ENCODE data around the gene DDX3X. TPM values are rescaled to one million over a fixed set of nuclear protein-coding genes. Genes with fewer than 3 reads are reported as not detected.
"Not testable (repeated sequence)": the region's sequence is repeated elsewhere in the genome, so short reads cannot be mapped to it uniquely, and the experiment has no call there.

Gene DDX3X
- total RNA-seq, 1 donor from 2014 or later = 234 TPM

DNA sequence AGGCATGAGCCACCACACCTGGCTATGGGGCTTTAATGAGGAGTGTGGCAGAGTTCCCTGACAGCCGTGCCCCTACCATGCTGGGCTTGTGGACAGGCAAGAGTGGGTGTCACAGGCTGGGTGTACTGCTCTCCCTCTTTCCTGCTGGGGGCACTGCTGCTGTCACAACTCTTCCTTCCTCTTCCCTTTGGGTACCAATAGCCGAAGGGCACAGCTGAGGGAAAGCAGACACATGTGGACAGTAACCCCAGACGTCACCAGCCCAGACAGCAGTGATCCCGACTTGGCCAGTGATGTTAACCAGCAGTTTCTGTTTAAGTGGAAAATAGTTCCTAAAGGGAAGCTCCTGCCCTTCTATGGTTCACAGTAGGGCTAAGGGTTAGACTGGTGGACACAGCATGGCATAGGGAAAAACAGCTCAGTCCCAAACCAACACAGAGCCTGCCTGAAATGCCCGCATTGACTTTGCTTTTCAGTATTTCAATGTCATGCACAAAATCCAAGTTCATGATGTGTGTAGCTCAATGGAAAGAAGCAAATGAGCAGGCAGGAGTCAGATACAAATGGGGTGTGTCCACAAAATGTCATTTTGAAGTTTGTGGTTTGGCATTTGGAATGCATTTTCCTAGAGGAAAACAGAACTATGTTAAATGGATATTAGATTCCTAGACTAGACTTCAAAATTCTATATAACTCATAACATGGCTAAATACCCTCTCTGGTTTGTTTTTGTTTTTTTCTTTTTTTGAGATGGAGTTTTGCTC is 24.9 kb upstream of the DDX3X start:
- intact Hi-C loops (cut with DNase I) = no loop called here
- Histone ChIP-seq H3K9me3 (no peaks in the 10 kb centered on the region), H3K27ac (no peak overlapping the region), H3K4me3 (no peak overlapping the region), H3K27me3 (no peaks in the 10 kb centered on the region), H3K4me1 (no peaks in the 10 kb centered on the region), H3K36me3 (no peaks in the 10 kb centered on the region)
- no peak for DNase-seq
- TF ChIP-seq, protein P1, sequence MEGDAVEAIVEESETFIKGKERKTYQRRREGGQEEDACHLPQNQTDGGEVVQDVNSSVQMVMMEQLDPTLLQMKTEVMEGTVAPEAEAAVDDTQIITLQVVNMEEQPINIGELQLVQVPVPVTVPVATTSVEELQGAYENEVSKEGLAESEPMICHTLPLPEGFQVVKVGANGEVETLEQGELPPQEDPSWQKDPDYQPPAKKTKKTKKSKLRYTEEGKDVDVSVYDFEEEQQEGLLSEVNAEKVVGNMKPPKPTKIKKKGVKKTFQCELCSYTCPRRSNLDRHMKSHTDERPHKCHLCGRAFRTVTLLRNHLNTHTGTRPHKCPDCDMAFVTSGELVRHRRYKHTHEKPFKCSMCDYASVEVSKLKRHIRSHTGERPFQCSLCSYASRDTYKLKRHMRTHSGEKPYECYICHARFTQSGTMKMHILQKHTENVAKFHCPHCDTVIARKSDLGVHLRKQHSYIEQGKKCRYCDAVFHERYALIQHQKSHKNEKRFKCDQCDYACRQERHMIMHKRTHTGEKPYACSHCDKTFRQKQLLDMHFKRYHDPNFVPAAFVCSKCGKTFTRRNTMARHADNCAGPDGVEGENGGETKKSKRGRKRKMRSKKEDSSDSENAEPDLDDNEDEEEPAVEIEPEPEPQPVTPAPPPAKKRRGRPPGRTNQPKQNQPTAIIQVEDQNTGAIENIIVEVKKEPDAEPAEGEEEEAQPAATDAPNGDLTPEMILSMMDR (IDR thresholded peaks at IDR 0.05) = no peak
- ATAC-seq = peak; percentile 84

DNA sequence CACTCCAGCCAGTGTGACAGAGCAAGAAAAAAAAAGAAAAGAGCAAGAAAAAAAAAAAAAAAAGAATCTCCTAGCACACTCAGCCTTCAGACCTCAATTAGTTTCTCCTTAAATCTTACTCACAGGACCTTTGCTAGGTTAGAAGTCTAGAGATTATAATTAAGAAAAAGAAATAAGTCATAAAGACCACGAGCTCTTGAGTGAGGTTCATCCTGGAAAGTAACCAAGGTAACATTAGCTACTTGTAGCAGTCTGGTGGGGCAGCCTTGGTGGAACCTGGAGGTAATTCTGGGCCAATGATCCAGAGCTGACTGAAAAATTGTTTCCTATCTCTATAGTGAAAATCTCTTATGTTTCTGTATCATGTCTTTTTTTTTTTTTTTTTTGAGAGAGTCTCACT is 21.2 kb upstream of the DDX3X start:
- no peak for DNase-seq
- no peaks in the 10 kb centered on the region for H3K9me3 ChIP-seq
- intact Hi-C loops (cut with DNase I) = no loop called here
- no peak overlapping the region for H3K27ac ChIP-seq
- H3K4me3 ChIP-seq = no peak overlapping the region
- TF ChIP-seq, protein P1 (IDR thresholded peaks at IDR 0.05) = no peak
- ATAC-seq = no peak
- H3K27me3 ChIP-seq = no peaks in the 10 kb centered on the region
- no peaks in the 10 kb centered on the region for H3K36me3 ChIP-seq
- no peaks in the 10 kb centered on the region for H3K4me1 ChIP-seq

DNA sequence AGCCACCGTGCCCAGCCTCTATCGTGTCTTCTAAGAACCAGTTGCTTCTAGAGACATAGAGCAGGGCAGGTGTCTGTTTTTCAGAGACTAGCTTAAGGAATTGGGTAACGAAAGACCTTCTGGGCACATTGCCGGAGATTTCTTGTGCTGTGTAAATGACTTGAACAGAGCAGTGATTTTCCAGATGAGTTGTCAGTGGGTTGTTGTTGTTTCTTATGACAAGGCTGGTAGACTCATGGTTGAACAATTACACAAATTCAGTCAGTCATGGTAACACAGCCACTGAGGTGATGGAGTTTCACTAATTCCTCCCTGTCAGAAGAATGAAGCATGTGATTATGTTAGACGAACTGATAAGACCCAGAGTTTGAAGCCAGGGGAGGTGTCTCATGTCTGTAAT is 20.5 kb upstream of the DDX3X start:
- no peak for ATAC-seq
- Histone ChIP-seq H3K4me1 (no peaks in the 10 kb centered on the region), H3K36me3 (no peaks in the 10 kb centered on the region), H3K27me3 (no peaks in the 10 kb centered on the region), H3K9me3 (no peaks in the 10 kb centered on the region), H3K27ac (no peak overlapping the region), H3K4me3 (no peak overlapping the region)
- TF ChIP-seq, protein P1 (IDR thresholded peaks at IDR 0.05) = no peak
- intact Hi-C loops (cut with DNase I) = no loop called here
- no peak for DNase-seq

DNA sequence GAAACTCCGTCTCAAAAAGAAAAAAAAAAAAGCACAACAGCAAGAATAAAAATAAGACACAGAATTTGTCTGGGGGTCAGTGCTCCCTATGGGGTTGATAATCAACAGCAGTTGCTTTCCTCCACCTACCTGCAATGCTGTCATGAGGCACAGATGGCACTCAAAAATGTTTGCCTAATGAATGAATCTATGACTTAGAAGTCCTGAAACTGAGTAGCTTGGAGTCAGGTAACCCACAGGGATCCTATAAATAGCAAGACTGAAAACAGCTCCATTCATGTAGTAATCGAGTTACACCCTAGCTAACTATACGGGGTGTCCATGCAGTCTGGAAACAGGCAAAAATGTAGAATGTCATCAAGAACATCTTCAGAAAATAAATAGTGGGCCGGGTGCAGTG is 19.8 kb upstream of the DDX3X start:
- Histone ChIP-seq H3K27me3 (no peaks in the 10 kb centered on the region), H3K4me1 (no peaks in the 10 kb centered on the region), H3K36me3 (no peaks in the 10 kb centered on the region), H3K27ac (no peak overlapping the region), H3K9me3 (no peaks in the 10 kb centered on the region), H3K4me3 (no peak overlapping the region)
- ATAC-seq (no peak), DNase-seq (no peak)
- TF ChIP-seq, protein P1 (IDR thresholded peaks at IDR 0.05) = no peak
- intact Hi-C loops (cut with DNase I) = no loop called here

DNA sequence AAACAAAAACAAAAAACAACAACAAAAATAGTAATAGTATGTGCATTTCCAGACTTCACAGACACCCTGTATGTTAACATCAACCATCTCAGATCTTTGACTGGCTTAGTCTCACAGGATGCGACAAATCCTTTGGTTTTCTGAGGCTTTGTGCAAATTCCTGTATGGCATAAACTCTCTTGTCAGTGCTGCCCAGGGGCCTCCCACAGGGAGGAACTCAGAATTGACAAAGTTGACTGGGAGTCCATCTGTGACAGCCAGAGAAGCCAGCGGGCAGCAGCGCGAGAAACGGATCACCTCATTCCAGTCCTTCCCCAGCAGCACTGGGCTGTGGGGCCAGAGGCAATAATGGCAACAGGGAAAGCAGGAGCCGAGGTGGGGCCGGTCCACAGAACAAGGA is 19.1 kb upstream of the DDX3X start:
- intact Hi-C loops (cut with DNase I) = no loop called here
- TF ChIP-seq, protein P1 (IDR thresholded peaks at IDR 0.05) = no peak
- no peaks in the 10 kb centered on the region for H3K36me3 ChIP-seq
- H3K9me3 ChIP-seq = no peaks in the 10 kb centered on the region
- H3K27me3 ChIP-seq = no peaks in the 10 kb centered on the region
- H3K4me3 ChIP-seq = no peak overlapping the region
- H3K27ac ChIP-seq = no peak overlapping the region
- ATAC-seq = no peak
- DNase-seq = no peak
- no peaks in the 10 kb centered on the region for H3K4me1 ChIP-seq

DNA sequence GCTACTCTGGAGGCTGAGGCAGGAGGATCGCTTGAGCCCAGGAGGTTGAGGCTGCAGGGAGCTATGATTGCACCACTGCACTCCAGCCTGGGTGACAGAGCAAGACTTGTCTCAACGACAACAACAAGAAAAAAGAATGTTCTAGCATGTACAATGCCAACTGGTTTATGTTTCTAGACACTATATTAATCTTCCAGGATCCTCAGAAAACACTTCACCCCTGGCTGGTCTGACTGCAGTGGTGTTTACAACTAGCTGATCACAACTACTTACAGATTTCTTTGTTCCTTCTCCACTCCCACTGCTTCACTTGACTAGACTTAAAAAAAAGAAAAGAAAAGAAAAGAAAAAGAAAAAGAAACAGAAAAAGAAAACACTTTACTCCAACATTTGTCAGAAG is 17.7 kb upstream of the DDX3X start:
- H3K4me1 ChIP-seq; H3K9me3 ChIP-seq; intact Hi-C loops (cut with DNase I); H3K27ac ChIP-seq; DNase-seq; H3K4me3 ChIP-seq; H3K27me3 ChIP-seq; ATAC-seq; H3K36me3 ChIP-seq: not testable (repeated sequence)

All from upper lobe of right lung (tissue), 1 donor.